H9 (cell line): Measurements from ENCODE around the gene RANBP9. TPM values are rescaled to one million over a fixed set of nuclear protein-coding genes. Genes with fewer than 3 reads are reported as not detected.

Experiments
- DNase-seq: peaks from one replicate; pipeline ENCODE4 v3.0.0-alpha.2; 2017
- H2AFZ ChIP-seq: one replicate; pipeline ENCODE4 v1.6.1; 2013; ENCODE audit warnings: mild to moderate bottlenecking, low read length, control low read depth, moderate library complexity
- H2AK5ac ChIP-seq: 2 replicates; pipeline ENCODE4 v1.6.1; 2013; ENCODE audit warnings: low read length, control low read depth, mixed read lengths; ENCODE audit not compliant: insufficient read length
- H2BK120ac ChIP-seq: one replicate; pipeline ENCODE4 v1.6.1; 2013; ENCODE audit warnings: low read depth, mild to moderate bottlenecking, low read length, control low read depth, inconsistent platforms; ENCODE audit not compliant: poor library complexity, severe bottlenecking
- H2BK12ac ChIP-seq: 2 replicates; pipeline ENCODE4 v1.6.1; 2013; ENCODE audit warnings: low read length, control low read depth, mixed read lengths, low read depth; ENCODE audit not compliant: insufficient read length
- H2BK15ac ChIP-seq: 2 replicates; pipeline ENCODE4 v1.6.1; 2013; ENCODE audit warnings: low read depth, low read length, control low read depth
- H2BK20ac ChIP-seq: one replicate; pipeline ENCODE4 v1.6.1; 2013; ENCODE audit warnings: low read depth, mild to moderate bottlenecking, low read length, control low read depth, inconsistent platforms; ENCODE audit not compliant: poor library complexity, severe bottlenecking
- H2BK5ac ChIP-seq: 2 replicates; pipeline ENCODE4 v1.6.1; 2013; ENCODE audit warnings: low read length, control low read depth, mixed read lengths; ENCODE audit not compliant: insufficient read length
- H3K14ac ChIP-seq: 2 replicates; pipeline ENCODE4 v1.6.1; 2013; ENCODE audit warnings: low read length, control low read depth; ENCODE audit not compliant: insufficient read depth
- H3K18ac ChIP-seq: 2 replicates; pipeline ENCODE4 v1.6.1; 2013; ENCODE audit warnings: low read depth, mild to moderate bottlenecking, mixed read lengths, low read length, control low read depth; ENCODE audit not compliant: insufficient read length
- H3K23ac ChIP-seq: 2 replicates; pipeline ENCODE4 v1.6.1; 2013; ENCODE audit warnings: low read length, control low read depth, mixed read lengths, low read depth; ENCODE audit not compliant: insufficient read length
- H3K23me2 ChIP-seq: 2 replicates; pipeline ENCODE4 v1.6.1; 2013; ENCODE audit warnings: low read depth, mild to moderate bottlenecking, mixed read lengths, low read length, control low read depth; ENCODE audit not compliant: insufficient read length, poor library complexity, severe bottlenecking
- H3K27ac ChIP-seq: 2 replicates; pipeline ENCODE4 v1.5.1; 2013; ENCODE audit warnings: low read length, control low read depth, mixed read lengths, low read depth; ENCODE audit not compliant: insufficient read length
- H3K27me3 ChIP-seq: 2 replicates; pipeline ENCODE4 v1.6.1; 2013; ENCODE audit warnings: low read length, control low read depth, inconsistent platforms; ENCODE audit not compliant: insufficient read depth
- H3K4ac ChIP-seq: 2 replicates; pipeline ENCODE4 v1.6.1; 2013; ENCODE audit warnings: low read depth, mild to moderate bottlenecking, control low read depth, inconsistent platforms, low read length, moderate library complexity
- H3K4me1 ChIP-seq: 2 replicates; pipeline ENCODE4 v1.6.1; 2013; ENCODE audit warnings: low read length, control low read depth, inconsistent platforms; ENCODE audit not compliant: insufficient read depth
- H3K4me2 ChIP-seq: 2 replicates; pipeline ENCODE4 v1.6.1; 2013; ENCODE audit warnings: low read length, control low read depth, mixed read lengths; ENCODE audit not compliant: insufficient read length, insufficient read depth
- H3K56ac ChIP-seq: 2 replicates; pipeline ENCODE4 v1.6.1; 2013; ENCODE audit warnings: low read depth, mild to moderate bottlenecking, mixed read lengths, low read length, control low read depth; ENCODE audit not compliant: insufficient read length
- H3K79me1 ChIP-seq: 2 replicates; pipeline ENCODE4 v1.6.1; 2013; ENCODE audit warnings: low read depth, mild to moderate bottlenecking, moderate library complexity, low read length, control low read depth, inconsistent platforms; ENCODE audit not compliant: insufficient read depth, poor library complexity, severe bottlenecking
- H3K79me2 ChIP-seq: 2 replicates; pipeline ENCODE4 v1.6.1; 2013; ENCODE audit warnings: low read length, control low read depth, inconsistent platforms; ENCODE audit not compliant: insufficient read depth
- H3K9ac ChIP-seq: 2 replicates; pipeline ENCODE4 v1.6.1; 2013; ENCODE audit warnings: low read length, control low read depth, mixed read lengths; ENCODE audit not compliant: insufficient read length; ENCODE audit errors: extremely low read depth
- H3K9me3 ChIP-seq: one replicate; pipeline ENCODE4 v1.6.1; 2013; ENCODE audit warnings: low read depth, low read length, inconsistent platforms; ENCODE audit not compliant: control insufficient read depth
- H3T11ph ChIP-seq: one replicate; pipeline ENCODE4 v1.6.1; 2013; ENCODE audit warnings: mild to moderate bottlenecking, low read length, control low read depth, inconsistent platforms
- H4K20me1 ChIP-seq: one replicate; pipeline ENCODE4 v1.6.1; 2013; ENCODE audit not compliant: control insufficient read depth, insufficient read length, insufficient read depth
- H4K5ac ChIP-seq: 2 replicates; pipeline ENCODE4 v1.6.1; 2013; ENCODE audit warnings: low read depth, mild to moderate bottlenecking, mixed read lengths, low read length, control low read depth; ENCODE audit not compliant: insufficient read length
- H4K8ac ChIP-seq: replicated peaks from 2 replicates; pipeline ENCODE4 v1.6.1; 2013; ENCODE audit warnings: low read length, control low read depth, mixed read lengths, low read depth; ENCODE audit not compliant: insufficient read length
- H4K91ac ChIP-seq: 2 replicates; pipeline ENCODE4 v1.6.1; 2013; ENCODE audit warnings: low read depth, mild to moderate bottlenecking, moderate library complexity, mixed read lengths, low read length, control low read depth; ENCODE audit not compliant: insufficient read length
- H3K27ac Mint-ChIP-seq, 3 experiments: 2 replicates in 2 of 3; 3 replicates in 1 of 3; pipeline ENCODE4 v1.8.0; 2020 to 2021; ENCODE audit warnings: mixed read lengths in 3 of 3, mild to moderate bottlenecking in 1 of 3, moderate library complexity in 1 of 3
- H3K27me3 Mint-ChIP-seq: 2 replicates; pipeline ENCODE4 v1.8.0; 2021; ENCODE audit warnings: low read depth, mild to moderate bottlenecking, moderate library complexity, mixed read lengths
- H3K36me3 Mint-ChIP-seq, 3 experiments: 2 replicates in 2 of 3; 3 replicates in 1 of 3; pipeline ENCODE4 v1.8.0; 2020 to 2021; ENCODE audit warnings: low read depth in 3 of 3, mixed read lengths in 3 of 3; ENCODE audit not compliant: insufficient read depth in 1 of 3
- H3K4me1 Mint-ChIP-seq, 2 experiments: 2 replicates each; pipeline ENCODE4 v1.8.0; 2020; ENCODE audit warnings: mixed read lengths in 2 of 2
- H3K4me3 Mint-ChIP-seq, 2 experiments: 2 replicates in 1 of 2; 3 replicates in 1 of 2; pipeline ENCODE4 v1.8.0; 2020 to 2021; ENCODE audit warnings: mild to moderate bottlenecking in 2 of 2, mixed read lengths in 2 of 2, moderate library complexity in 1 of 2
- H3K9me3 Mint-ChIP-seq, 2 experiments: 2 replicates in 1 of 2; 3 replicates in 1 of 2; pipeline ENCODE4 v1.8.0; 2020; ENCODE audit warnings: mild to moderate bottlenecking in 2 of 2, mixed read lengths in 2 of 2, moderate library complexity in 1 of 2
- WGBS: extraction: QIAGEN DNeasy Blood & Tissue Kit; methylation state at CpG from one replicate; pipeline ENCODE4 v1.1.7; 2013; ENCODE audit warnings: missing lambda C conversion rate, low lambda C conversion rate, mixed read lengths; ENCODE audit not compliant: insufficient read length; ENCODE audit errors: extremely low coverage; 5-methylcytosine and 5-hydroxymethylcytosine counted together
- total RNA-seq: library from RNA; stranded (reverse); gene quantifications from 2 replicates; pipeline ENCODE4 v1.2.1, GENCODE V29; 2021
- TF ChIP-seq, protein P1 (sequence below): fragments of 200-600 bp; sonication (generic); conservative IDR thresholded peaks from 3 replicates; pipeline ENCODE4 v1.8.0; 2021; ENCODE audit warnings: antibody characterized with exemption, mild to moderate bottlenecking

Gene RANBP9
- total RNA-seq, 1 experiment from 2014 or later: 37.2 TPM

DNA sequence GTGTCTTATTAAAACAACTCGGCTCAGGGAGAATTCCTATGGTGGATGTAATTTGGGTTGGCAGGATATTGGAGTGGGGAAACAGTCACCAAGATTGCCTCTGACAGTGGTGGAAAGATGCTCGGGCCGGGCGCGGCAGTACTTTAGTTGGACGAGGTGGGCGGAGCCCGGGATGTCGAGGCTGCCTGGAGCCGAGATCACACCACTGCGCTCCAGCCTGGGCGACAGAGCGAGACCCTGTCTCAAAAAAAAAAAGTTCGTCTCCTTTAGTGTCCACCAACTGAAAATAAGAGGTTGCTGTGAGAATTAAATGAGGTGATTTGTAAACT, 95.9 kb downstream of the RANBP9 start:
- no peak overlapping the region for H3K4ac ChIP-seq
- H3K14ac ChIP-seq: no peak overlapping the region
- no peaks in the 10 kb centered on the region for H3K9me3 ChIP-seq
- no peaks in the 10 kb centered on the region; a peak in 1 of 5 replicates for H3K9me3 Mint-ChIP-seq
- peaks cover 3% of the 10 kb centered on the region; the same call in 1 of the 2 replicates for H3K27me3 Mint-ChIP-seq
- WGBS: no CpG with 5 or more reads among the region's 14 CpGs
- no peak overlapping the region for H2BK12ac ChIP-seq
- H3K27ac ChIP-seq: no peak overlapping the region
- H2BK120ac ChIP-seq: no peak overlapping the region
- no peak overlapping the region for H2BK15ac ChIP-seq
- H3K18ac ChIP-seq: no peak overlapping the region
- no peak overlapping the region for H4K91ac ChIP-seq
- no peak overlapping the region for H3K23ac ChIP-seq
- H3K79me2 ChIP-seq: peaks cover 4% of the 10 kb centered on the region; the same call in 1 of the 2 replicates
- peaks cover 8% of the 10 kb centered on the region for H3K23me2 ChIP-seq
- no peak overlapping the region for H3T11ph ChIP-seq
- H3K4me3 Mint-ChIP-seq: peak overlapping the region; percentile 99 to 100
- H2BK5ac ChIP-seq: no peak overlapping the region
- DNase-seq: no peak
- H4K5ac ChIP-seq: no peak overlapping the region
- no peaks in the 10 kb centered on the region for H4K20me1 ChIP-seq
- peak overlapping the region; percentile 61 for H3K4me2 ChIP-seq
- H2BK20ac ChIP-seq: no peak overlapping the region
- H3K36me3 Mint-ChIP-seq: peaks cover 7 to 51% (median 39%) of the 10 kb centered on the region in 3 experiments; a peak in 6 of 7 replicates
- TF ChIP-seq, protein P1, sequence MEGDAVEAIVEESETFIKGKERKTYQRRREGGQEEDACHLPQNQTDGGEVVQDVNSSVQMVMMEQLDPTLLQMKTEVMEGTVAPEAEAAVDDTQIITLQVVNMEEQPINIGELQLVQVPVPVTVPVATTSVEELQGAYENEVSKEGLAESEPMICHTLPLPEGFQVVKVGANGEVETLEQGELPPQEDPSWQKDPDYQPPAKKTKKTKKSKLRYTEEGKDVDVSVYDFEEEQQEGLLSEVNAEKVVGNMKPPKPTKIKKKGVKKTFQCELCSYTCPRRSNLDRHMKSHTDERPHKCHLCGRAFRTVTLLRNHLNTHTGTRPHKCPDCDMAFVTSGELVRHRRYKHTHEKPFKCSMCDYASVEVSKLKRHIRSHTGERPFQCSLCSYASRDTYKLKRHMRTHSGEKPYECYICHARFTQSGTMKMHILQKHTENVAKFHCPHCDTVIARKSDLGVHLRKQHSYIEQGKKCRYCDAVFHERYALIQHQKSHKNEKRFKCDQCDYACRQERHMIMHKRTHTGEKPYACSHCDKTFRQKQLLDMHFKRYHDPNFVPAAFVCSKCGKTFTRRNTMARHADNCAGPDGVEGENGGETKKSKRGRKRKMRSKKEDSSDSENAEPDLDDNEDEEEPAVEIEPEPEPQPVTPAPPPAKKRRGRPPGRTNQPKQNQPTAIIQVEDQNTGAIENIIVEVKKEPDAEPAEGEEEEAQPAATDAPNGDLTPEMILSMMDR: no peak
- H2AK5ac ChIP-seq: no peak overlapping the region
- no peak overlapping the region for H3K56ac ChIP-seq
- peaks cover 18 to 24% of the 10 kb centered on the region in 2 experiments for H3K4me1 Mint-ChIP-seq
- H3K27me3 ChIP-seq: no peaks in the 10 kb centered on the region
- peak overlapping the region; percentile 74 to 97 (median 91) for H3K27ac Mint-ChIP-seq
- H3K79me1 ChIP-seq: peaks cover 3% of the 10 kb centered on the region
- no peaks in the 10 kb centered on the region for H3K4me1 ChIP-seq
- peak overlapping the region; percentile 82 for H3K9ac ChIP-seq
- no peak overlapping the region for H4K8ac ChIP-seq
- no peak overlapping the region for H2AFZ ChIP-seq
